Suprapubic skin (tissue), 4 donors: ENCODE data around the gene SREBF1. TPM values are rescaled to one million over a fixed set of nuclear protein-coding genes. Genes with fewer than 3 reads are reported as not detected.

Experiments
- DNase-seq, 2 donors: peaks; one replicate each; pipeline ENCODE4 v3.0.0-alpha.2; 2019; ENCODE audit warnings: low spot score in 2 of 2
- H3K27ac ChIP-seq: fragments of 200-600 bp; sonication (generic); one replicate; pipeline ENCODE4 v1.5.1; 2019
- H3K27me3 ChIP-seq: fragments of 200-600 bp; sonication (generic); one replicate; pipeline ENCODE4 v1.5.1; 2019
- H3K36me3 ChIP-seq: fragments of 200-600 bp; sonication (generic); one replicate; pipeline ENCODE4 v1.5.1; 2019
- H3K4me1 ChIP-seq: fragments of 200-600 bp; sonication (generic); one replicate; pipeline ENCODE4 v1.5.1; 2019
- H3K4me3 ChIP-seq: fragments of 200-600 bp; sonication (generic); one replicate; pipeline ENCODE4 v1.5.1; 2019; ENCODE audit warnings: mild to moderate bottlenecking
- H3K9me3 ChIP-seq: fragments of 200-600 bp; sonication (generic); one replicate; pipeline ENCODE4 v1.5.1; 2019
- EP300 ChIP-seq: sonication (generic); formaldehyde crosslinking; IDR thresholded peaks from one replicate; pipeline ENCODE4 v1.6.1; 2017; ENCODE audit warnings: antibody characterized with exemption
- POLR2A ChIP-seq, 2 donors: fragments of 450-650 bp; IDR thresholded peaks; one replicate each; pipeline ENCODE4 v1.6.1; 2017; ENCODE audit warnings: antibody characterized with exemption in 2 of 2, mild to moderate bottlenecking in 2 of 2, moderate library complexity in 2 of 2
- POLR2AphosphoS5 ChIP-seq, 3 donors: sonication (generic); formaldehyde crosslinking; IDR thresholded peaks; one replicate each; pipeline ENCODE4 v1.6.1; 2017; ENCODE audit warnings: antibody characterized with exemption in 3 of 3
- WGBS: methylation state at CpG from one replicate; pipeline ENCODE4 v1.1.5; 2018; 5-methylcytosine and 5-hydroxymethylcytosine counted together
- total RNA-seq, 4 donors: library from RNA; depleted of rRNA; stranded (reverse); fragments of >200 nt; gene quantifications; one replicate each; pipeline ENCODE4 v1.1.0, GENCODE V29; 2016
- TF ChIP-seq, protein P1 (sequence below), 2 donors: fragments of 200-600 bp in 1 of 2; fragments of 450-650 bp in 1 of 2; sonication (generic) in 1 of 2; IDR thresholded peaks; one replicate each; pipeline ENCODE4 v1.5.1; 2016 to 2019; ENCODE audit warnings: antibody characterized with exemption in 2 of 2, mild to moderate bottlenecking in 1 of 2, moderate library complexity in 1 of 2

The SREBF1 gene
- total RNA-seq, 4 donors from 2014 or later: 78.1 to 124 (median 91.7) TPM

DNA sequence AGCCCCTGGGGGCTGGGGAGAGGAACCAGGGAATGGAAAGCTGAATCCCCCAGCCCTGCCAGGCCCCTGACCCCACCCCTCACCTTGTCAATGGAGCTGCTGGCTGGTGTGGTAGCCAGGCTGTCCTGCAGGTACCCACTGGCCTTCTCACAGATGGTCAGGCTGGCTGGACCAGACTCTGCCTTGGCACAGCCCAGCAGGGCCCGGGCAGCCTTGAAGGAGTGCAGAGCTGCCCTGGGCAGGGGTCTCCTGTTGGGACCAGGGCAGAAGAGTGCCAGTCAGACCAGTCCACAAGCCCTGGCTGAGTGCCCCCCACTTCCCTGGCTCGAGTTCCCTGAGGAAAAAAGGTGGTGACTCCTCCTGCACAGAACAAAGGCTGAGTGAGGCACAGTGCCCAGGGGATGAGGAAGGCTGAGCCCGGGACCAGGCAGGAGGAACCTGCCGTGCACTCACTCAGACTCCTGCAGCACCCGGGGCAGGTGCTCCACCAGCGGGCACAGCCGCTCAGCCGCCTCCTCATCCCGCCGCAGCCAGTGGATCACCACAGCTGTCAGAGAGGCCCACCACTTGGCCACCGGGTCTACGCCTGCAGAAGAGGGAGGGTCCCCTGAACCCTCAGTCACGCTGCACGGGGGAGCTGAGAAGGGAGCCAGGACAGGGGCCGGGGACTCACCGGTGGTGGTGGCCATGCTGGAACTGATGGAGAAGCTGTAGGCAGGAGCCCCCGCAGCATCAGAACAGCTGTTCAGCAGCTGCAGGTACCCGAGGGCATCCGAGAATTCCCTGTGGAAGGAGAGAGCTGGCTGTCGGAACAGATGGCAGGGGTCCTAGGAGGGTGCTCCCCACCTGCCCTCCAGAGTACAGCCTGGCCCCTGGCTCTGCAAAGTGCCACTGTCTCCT, 22.4 kb downstream of the SREBF1 start:
- H3K4me3 ChIP-seq: no peak overlapping the region
- H3K9me3 ChIP-seq: no peaks in the 10 kb centered on the region
- H3K4me1 ChIP-seq: peaks cover 74% of the 10 kb centered on the region
- peaks cover 51% of the 10 kb centered on the region for H3K36me3 ChIP-seq
- no peak for DNase-seq
- TF ChIP-seq, protein P1, sequence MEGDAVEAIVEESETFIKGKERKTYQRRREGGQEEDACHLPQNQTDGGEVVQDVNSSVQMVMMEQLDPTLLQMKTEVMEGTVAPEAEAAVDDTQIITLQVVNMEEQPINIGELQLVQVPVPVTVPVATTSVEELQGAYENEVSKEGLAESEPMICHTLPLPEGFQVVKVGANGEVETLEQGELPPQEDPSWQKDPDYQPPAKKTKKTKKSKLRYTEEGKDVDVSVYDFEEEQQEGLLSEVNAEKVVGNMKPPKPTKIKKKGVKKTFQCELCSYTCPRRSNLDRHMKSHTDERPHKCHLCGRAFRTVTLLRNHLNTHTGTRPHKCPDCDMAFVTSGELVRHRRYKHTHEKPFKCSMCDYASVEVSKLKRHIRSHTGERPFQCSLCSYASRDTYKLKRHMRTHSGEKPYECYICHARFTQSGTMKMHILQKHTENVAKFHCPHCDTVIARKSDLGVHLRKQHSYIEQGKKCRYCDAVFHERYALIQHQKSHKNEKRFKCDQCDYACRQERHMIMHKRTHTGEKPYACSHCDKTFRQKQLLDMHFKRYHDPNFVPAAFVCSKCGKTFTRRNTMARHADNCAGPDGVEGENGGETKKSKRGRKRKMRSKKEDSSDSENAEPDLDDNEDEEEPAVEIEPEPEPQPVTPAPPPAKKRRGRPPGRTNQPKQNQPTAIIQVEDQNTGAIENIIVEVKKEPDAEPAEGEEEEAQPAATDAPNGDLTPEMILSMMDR (IDR thresholded peaks at IDR 0.05): no peak
- TF ChIP-seq POLR2A (IDR thresholded peaks at IDR 0.05): no peak
- no peak for TF ChIP-seq EP300
- H3K27me3 ChIP-seq: no peaks in the 10 kb centered on the region
- no peak overlapping the region for H3K27ac ChIP-seq
- WGBS: 76% methylated on average over 3 of the region's 20 CpGs

DNA sequence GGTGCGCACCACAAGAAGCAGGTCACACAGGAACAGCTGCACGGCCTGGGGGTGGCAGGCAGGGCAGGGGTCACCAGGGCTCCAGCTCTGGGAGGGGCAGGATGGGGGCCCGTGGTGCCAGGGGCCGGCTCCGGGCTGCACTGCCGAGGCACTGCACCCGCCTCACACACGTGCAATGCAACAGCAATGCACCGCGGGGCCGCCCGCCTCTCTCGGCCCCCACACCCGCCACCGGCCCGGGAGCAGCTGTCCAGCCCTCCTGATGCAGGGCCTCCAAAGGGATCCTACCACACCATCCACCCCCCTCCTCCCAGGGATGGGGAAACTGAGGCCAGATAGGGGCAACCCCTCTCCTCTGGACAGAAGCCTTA, 23.1 kb downstream of the SREBF1 start:
- no peak for TF ChIP-seq POLR2AphosphoS5 (IDR thresholded peaks at IDR 0.05)
- no peak for TF ChIP-seq EP300
- TF ChIP-seq POLR2A (IDR thresholded peaks at IDR 0.05): no peak
- TF ChIP-seq, protein P1 (IDR thresholded peaks at IDR 0.05): no peak
- H3K9me3 ChIP-seq: no peaks in the 10 kb centered on the region
- H3K36me3 ChIP-seq: peaks cover 44% of the 10 kb centered on the region
- WGBS: 71% methylated on average over 6 of the region's 16 CpGs
- DNase-seq: no peak
- no peaks in the 10 kb centered on the region for H3K27me3 ChIP-seq
- H3K4me3 ChIP-seq: no peak overlapping the region
- peaks cover 74% of the 10 kb centered on the region for H3K4me1 ChIP-seq
- no peak overlapping the region for H3K27ac ChIP-seq

DNA sequence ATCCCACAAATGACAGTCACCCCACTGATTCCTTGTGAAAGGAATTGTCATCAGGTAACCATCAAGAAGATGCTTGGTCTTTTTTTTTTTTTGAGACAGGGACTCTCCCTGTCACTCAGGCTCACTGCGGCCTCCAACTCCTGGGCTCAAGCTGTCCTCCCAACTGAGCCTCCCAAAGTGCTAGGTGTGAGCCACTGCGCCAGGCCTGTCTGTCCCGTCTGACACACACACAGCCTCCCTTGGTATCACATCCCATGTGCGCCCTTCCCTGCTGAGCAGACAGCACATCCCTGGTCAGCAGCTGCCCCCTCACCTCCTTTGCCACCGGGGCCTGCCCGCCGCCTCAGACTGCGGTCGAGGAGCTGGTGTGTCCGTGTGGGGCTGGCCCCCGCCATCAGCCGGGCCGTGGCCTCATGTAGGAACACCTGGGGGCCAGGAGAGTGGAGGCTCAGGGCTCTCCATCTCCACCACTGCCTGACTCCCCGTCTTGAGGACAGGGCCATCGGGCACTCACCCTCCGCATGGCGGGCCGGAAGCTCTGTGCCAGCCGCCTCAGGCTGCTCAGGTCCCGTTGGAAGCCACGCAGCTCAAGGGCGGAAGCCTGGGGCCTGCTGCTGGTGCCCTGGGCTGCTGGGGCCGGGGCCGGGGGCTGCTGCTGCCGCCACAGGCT, 23.6 kb downstream of the SREBF1 start:
- Histone ChIP-seq H3K27me3 (no peaks in the 10 kb centered on the region), H3K4me3 (no peak overlapping the region), H3K4me1 (peaks cover 70% of the 10 kb centered on the region), H3K9me3 (no peaks in the 10 kb centered on the region), H3K36me3 (peaks cover 38% of the 10 kb centered on the region), H3K27ac (no peak overlapping the region)
- 98% methylated on average over 11 of the region's 25 CpGs for WGBS
- DNase-seq: no peak
- TF ChIP-seq POLR2A (IDR thresholded peaks at IDR 0.05) (no peak), POLR2AphosphoS5 (IDR thresholded peaks at IDR 0.05) (no peak), EP300 (no peak)
- TF ChIP-seq, protein P1 (IDR thresholded peaks at IDR 0.05): no peak

DNA sequence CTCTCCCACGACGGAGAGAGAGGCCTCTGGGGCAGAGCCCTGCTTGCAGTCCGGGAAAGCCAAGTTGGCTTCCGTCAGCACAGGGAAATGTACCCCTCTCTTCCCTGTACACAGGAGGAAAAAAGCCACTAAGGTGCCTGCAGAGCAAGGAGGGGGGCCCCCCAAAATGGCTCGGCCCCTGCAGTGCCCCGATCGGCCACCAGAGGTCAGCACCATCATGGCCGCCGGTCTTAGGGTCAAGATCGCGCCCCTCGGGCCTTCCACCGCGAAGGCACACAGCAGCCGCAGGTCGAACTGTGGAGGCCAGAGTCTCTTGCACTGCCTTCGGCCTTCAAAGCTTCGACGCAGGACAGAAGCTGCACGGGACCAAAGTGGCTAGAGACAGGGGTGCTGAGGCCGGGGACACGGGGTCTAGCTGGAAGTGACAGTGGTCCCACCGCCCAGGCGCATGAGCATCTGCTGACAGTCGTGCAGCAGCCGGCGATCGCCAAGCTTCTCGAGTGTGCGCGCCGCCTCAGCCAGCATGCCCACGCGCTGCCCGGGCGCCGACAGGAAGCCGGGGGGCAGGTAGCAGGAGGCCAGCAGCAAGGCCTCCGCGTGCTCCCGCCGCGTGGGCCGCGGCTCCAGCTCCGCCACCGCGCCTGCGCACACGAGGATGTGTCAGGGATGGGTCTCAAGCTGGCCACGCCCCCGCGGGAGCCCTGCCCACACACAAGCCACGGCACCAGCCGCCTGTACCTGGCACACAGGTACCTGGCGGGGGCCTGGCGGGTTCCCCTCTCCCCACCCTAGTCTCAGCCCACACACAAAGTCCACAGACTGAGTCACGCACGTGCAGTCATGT, 24.4 kb downstream of the SREBF1 start:
- peak in 1 of 2 donors; percentile 85 for DNase-seq
- Histone ChIP-seq H3K4me1 (peaks cover 70% of the 10 kb centered on the region), H3K9me3 (no peaks in the 10 kb centered on the region), H3K4me3 (no peak overlapping the region), H3K27me3 (no peaks in the 10 kb centered on the region), H3K36me3 (peaks cover 31% of the 10 kb centered on the region), H3K27ac (peak overlapping the region; percentile 43)
- TF ChIP-seq, protein P1 (IDR thresholded peaks at IDR 0.05): peak; percentile 99
- TF ChIP-seq POLR2AphosphoS5 (IDR thresholded peaks at IDR 0.05) (peak in 1 of 3 donors; percentile 32), POLR2A (IDR thresholded peaks at IDR 0.05) (no peak), EP300 (no peak)
- 20% methylated on average over 11 of the region's 59 CpGs for WGBS
